A549 (cell line): ENCODE measurements around the gene PPID. TPM values are rescaled to one million over a fixed set of nuclear protein-coding genes. Genes with fewer than 3 reads are reported as not detected.
"Not testable (repeated sequence)": the region's sequence is repeated elsewhere in the genome, so short reads cannot be mapped to it uniquely, and the experiment has no call there.

Source experiments
- ATAC-seq, 2 experiments: fragments of 200-7000 bp in 1 of 2; fragments of >200 bp in 1 of 2; cut with Nextera tagmentation in 1 of 2; cut with Tn5 transposase in 1 of 2; 3 replicates each; pipeline versions ENCODE4 v1.8.0 to v1.9.1; 2018 to 2020; ENCODE audit warnings: mild to moderate bottlenecking in 1 of 2, moderate library complexity in 1 of 2
- CTCF ChIA-PET: fragments of 300-600 bp; sonication (Branson Sonifier 250); formaldehyde crosslinking; extraction: SDS; loops from one replicate; lab custom pipeline; 2021; ENCODE audit warnings: antibody characterized with exemption, inconsistent platforms; lab: Yijun Ruan, JAX
- POLR2A ChIA-PET: fragments of 350-600 bp; formaldehyde crosslinking; extraction: SDS; loops from one replicate; lab custom pipeline; 2021; ENCODE audit warnings: antibody characterized with exemption, inconsistent platforms; lab: Yijun Ruan, JAX
- DNase-seq, 2 experiments: peaks; one replicate each; pipeline versions ENCODE4 v3.0.0 to v3.0.0-alpha.2; 2011 to 2016; ENCODE audit warnings: low read depth in 1 of 2, low spot score in 1 of 2
- FAIRE-seq: peaks from 2 replicates; lab custom pipeline; 2011; peaks lifted over from hg19 to GRCh38; lab: Jason Lieb, UNC
- H3K27ac ChIP-seq, 2 experiments: fragments of >200 bp; sonication (Bioruptor Twin); formaldehyde crosslinking; 3 replicates each; pipeline ENCODE4 v1.5.1; 2016 to 2017
- H3K4me1 ChIP-seq: fragments of >200 bp; sonication (Bioruptor Twin); formaldehyde crosslinking; 3 replicates; pipeline ENCODE4 v1.6.1; 2016
- H3K4me2 ChIP-seq: fragments of >200 bp; sonication (Bioruptor Twin); formaldehyde crosslinking; 3 replicates; pipeline ENCODE4 v1.6.1; 2016
- H3K4me3 ChIP-seq: fragments of >200 bp; sonication (Bioruptor Twin); formaldehyde crosslinking; 3 replicates; pipeline ENCODE4 v1.5.1; 2016
- H3K9me3 ChIP-seq: fragments of >200 bp; sonication (Bioruptor Twin); formaldehyde crosslinking; 3 replicates; pipeline ENCODE4 v1.6.1; 2016
- BHLHE40 ChIP-seq: IDR thresholded peaks from 2 replicates; pipeline ENCODE4 v1.6.1; 2012; ENCODE audit warnings: low read depth, low read length, inconsistent platforms
- EHF ChIP-seq: fragments of 250-450 bp; sonication (Bioruptor Pico); IDR thresholded peaks from 2 replicates; pipeline ENCODE4 v1.5.0; 2020; ENCODE audit warnings: mild to moderate bottlenecking
- ELK1 ChIP-seq: fragments of 150-350 bp; IDR thresholded peaks from 2 replicates; pipeline ENCODE4 v1.6.1; 2014; ENCODE audit warnings: low read depth, mild to moderate bottlenecking, low read length
- HEYL ChIP-seq: fragments of 250-450 bp; sonication (Bioruptor Pico); IDR thresholded peaks from 2 replicates; pipeline ENCODE4 v1.8.0; 2021; ENCODE audit warnings: mild to moderate bottlenecking, moderate library complexity
- HOXB13 ChIP-seq: fragments of 250-450 bp; sonication (Bioruptor Pico); IDR thresholded peaks from 2 replicates; pipeline ENCODE4 v1.5.0; 2020; ENCODE audit warnings: low read depth, mild to moderate bottlenecking, moderate library complexity
- MAFK ChIP-seq: fragments of 450-650 bp; IDR thresholded peaks from 2 replicates; pipeline ENCODE4 v1.6.1; 2014; ENCODE audit not compliant: partially characterized antibody
- PBX3 ChIP-seq: IDR thresholded peaks from 2 replicates; pipeline ENCODE4 v1.6.1; 2012
- PHF8 ChIP-seq: fragments of 200-600 bp; sonication (generic); IDR thresholded peaks from 2 replicates; pipeline ENCODE4 v1.6.1; 2016; ENCODE audit warnings: low read depth, mild to moderate bottlenecking, antibody characterized with exemption, moderate library complexity, borderline replicate concordance
- POLR2A ChIP-seq: IDR thresholded peaks from 2 replicates; pipeline ENCODE4 v1.6.1; 2012; ENCODE audit warnings: mild to moderate bottlenecking, low read length
- RAD21 ChIP-seq, 2 experiments: fragments of >200 bp in 1 of 2; sonication (Bioruptor Twin) in 1 of 2; formaldehyde crosslinking in 1 of 2; IDR thresholded peaks in 1 of 2; conservative IDR thresholded peaks in 1 of 2; 2 replicates in 1 of 2; 3 replicates in 1 of 2; pipeline ENCODE4 v1.6.1; 2012 to 2018; ENCODE audit warnings: inconsistent platforms in 1 of 2
- RARB ChIP-seq: fragments of 250-450 bp; sonication (Bioruptor Pico); IDR thresholded peaks from 2 replicates; pipeline ENCODE4 v1.8.0; 2021; ENCODE audit warnings: mild to moderate bottlenecking, moderate library complexity
- WGBS: methylation state at CpG from one replicate; pipeline ENCODE4 v1.1.6; 2017; ENCODE audit errors: missing lambda C conversion rate; 5-methylcytosine and 5-hydroxymethylcytosine counted together
- polyA plus RNA-seq, 4 experiments: library from polyadenylated mRNA; depleted of rRNA in 3 of 4; stranded (reverse); fragments of >200 nt; fragmentation: RNase III in 1 of 4; extraction: RNeasy Plus Mini Kit Qiagen cat#74134 plus additional on column Dnase treatment in 1 of 4; gene quantifications; 2 replicates in 3 of 4; 3 replicates in 1 of 4; pipeline ENCODE4 v1.2.3, GENCODE V29; 2011 to 2017
- small RNA-seq, 6 experiments: library from RNA; depleted of rRNA; stranded (forward); fragments of <200 nt; gene quantifications; one replicate each; pipeline ENCODE3, GENCODE V24; 2012

The PPID gene
- polyA plus RNA-seq, 2 of the 4 experiments (the other 2 are of a cell fraction): 30.7 to 44.1 TPM

GRCh38 chr4:158666892-158667291, 56.3 kb downstream of the PPID start:
- TF ChIP-seq MAFK (peak; percentile 36), POLR2A (no peak)
- FAIRE-seq (no peak), ATAC-seq (no peak), DNase-seq (no peak)
- no peak overlapping the region for H3K4me2 ChIP-seq
- H3K9me3 ChIP-seq: no peaks in the 10 kb centered on the region
- WGBS: 88% methylated on average over 2 of the region's 2 CpGs
- no peak overlapping the region for H3K4me3 ChIP-seq
- CTCF ChIA-PET: interaction anchor here (1.2 to 2.3 kb wide), 2 partner anchors 9 to 536 kb away, joined by 3 to 7 read pairs; no protein-coding TSS in a partner anchor
- H3K27ac ChIP-seq: no peak overlapping the region
- H3K4me1 ChIP-seq: peaks cover 8% of the 10 kb centered on the region; the same call in 2 of the 3 replicates
- POLR2A ChIA-PET: no interaction called here

- H3K4me3 ChIP-seq: no peak overlapping the region
- no peaks in the 10 kb centered on the region for H3K9me3 ChIP-seq
- no peak overlapping the region for H3K4me2 ChIP-seq
- POLR2A ChIA-PET: no interaction called here
- WGBS: 98% methylated on average over 7 of the region's 18 CpGs
- TF ChIP-seq PBX3: no peak
- TF ChIP-seq PHF8: no peak
- TF ChIP-seq BHLHE40: no peak
- TF ChIP-seq RAD21 (conservative IDR thresholded peaks at IDR 0.05 in 1 of 2, IDR thresholded peaks at IDR 0.05 in 1 of 2): no peak
- TF ChIP-seq RARB: no peak
- TF ChIP-seq EHF (CRISPR knock-in tag): no peak
- TF ChIP-seq HEYL: no peak
- no peak for TF ChIP-seq ELK1
- TF ChIP-seq HOXB13 (CRISPR knock-in tag): no peak
- DNase-seq (no peak), ATAC-seq (no peak), FAIRE-seq (no peak)
- H3K27ac ChIP-seq: no peak overlapping the region
- CTCF ChIA-PET: interaction anchor here (1.5 kb wide), 1 partner anchor 46 kb away, joined by 3 read pairs; no protein-coding TSS in a partner anchor
- H3K4me1 ChIP-seq: no peaks in the 10 kb centered on the region
Measured at GRCh38 chr4:158664806-158665205, 58.4 kb downstream of the PPID start.

- FAIRE-seq, H3K9me3 ChIP-seq, DNase-seq, H3K27ac ChIP-seq, H3K4me2 ChIP-seq, H3K4me1 ChIP-seq, H3K4me3 ChIP-seq, POLR2A ChIA-PET, ATAC-seq: not testable (repeated sequence)
- CTCF ChIA-PET: interaction anchor here (1.5 kb wide), 1 partner anchor 47 kb away, joined by 3 read pairs; no protein-coding TSS in a partner anchor
- 83% methylated on average over 8 of the region's 8 CpGs for WGBS
Measured at GRCh38 chr4:158663707-158664625, 59.2 kb downstream of the PPID start.

GRCh38 chr4:158663255-158663654, 59.9 kb downstream of the PPID start:
- H3K4me1 ChIP-seq, H3K4me2 ChIP-seq, POLR2A ChIA-PET, H3K4me3 ChIP-seq, H3K9me3 ChIP-seq, CTCF ChIA-PET, DNase-seq, FAIRE-seq, ATAC-seq, H3K27ac ChIP-seq: not testable (repeated sequence)
- WGBS: 67% methylated on average over 4 of the region's 4 CpGs

Small RNA genes within 50 kb of the gene (small RNA-seq; reads per million reads assigned to genes)
- 0 reads per million in 6 experiments for gene RF00012

Other genes starting within 250 kb of the PPID start
- not detected in 2 replicates for gene RXFP1, start 201.5 kb downstream of the PPID start, polyA plus RNA-seq (2011; rRNA removed)
- gene RXFP1, start 201.5 kb downstream of the PPID start, polyA plus RNA-seq (2017; fragmentation: RNase III; extraction: RNeasy Plus Mini Kit Qiagen cat#74134 plus additional on column Dnase treatment): not detected in 3 replicates
- gene C4orf46, start 51.5 kb downstream of the PPID start, polyA plus RNA-seq (2011; rRNA removed): 23.7 and 29.0 TPM in 2 replicates
- 10.7 to 11.2 TPM (median 10.9 TPM) in 3 replicates for gene C4orf46, start 51.5 kb downstream of the PPID start, polyA plus RNA-seq (2017; fragmentation: RNase III; extraction: RNeasy Plus Mini Kit Qiagen cat#74134 plus additional on column Dnase treatment)
- gene ETFDH, start 51.1 kb downstream of the PPID start, polyA plus RNA-seq (2011; rRNA removed): 13.4 and 15.7 TPM in 2 replicates
- gene ETFDH, start 51.1 kb downstream of the PPID start, polyA plus RNA-seq (2017; fragmentation: RNase III; extraction: RNeasy Plus Mini Kit Qiagen cat#74134 plus additional on column Dnase treatment): 6.7 to 9.4 TPM (median 7.9 TPM) in 3 replicates
- gene FNIP2, start 45.6 kb upstream of the PPID start, polyA plus RNA-seq (2011; rRNA removed): 2.5 and 4.6 TPM in 2 replicates
- gene FNIP2, start 45.6 kb upstream of the PPID start, polyA plus RNA-seq (2017; fragmentation: RNase III; extraction: RNeasy Plus Mini Kit Qiagen cat#74134 plus additional on column Dnase treatment): 1.8 to 2.3 TPM (median 2.0 TPM) in 3 replicates